Measurements from ENCODE around the gene PHACTR1. TPM values are rescaled to one million over a fixed set of nuclear protein-coding genes. Genes with fewer than 3 reads are reported as not detected.

PHACTR1 gene
- total and polyA plus RNA-seq, 12 donors: 0.77 to 16.0 (median 3.5) TPM

DNA sequence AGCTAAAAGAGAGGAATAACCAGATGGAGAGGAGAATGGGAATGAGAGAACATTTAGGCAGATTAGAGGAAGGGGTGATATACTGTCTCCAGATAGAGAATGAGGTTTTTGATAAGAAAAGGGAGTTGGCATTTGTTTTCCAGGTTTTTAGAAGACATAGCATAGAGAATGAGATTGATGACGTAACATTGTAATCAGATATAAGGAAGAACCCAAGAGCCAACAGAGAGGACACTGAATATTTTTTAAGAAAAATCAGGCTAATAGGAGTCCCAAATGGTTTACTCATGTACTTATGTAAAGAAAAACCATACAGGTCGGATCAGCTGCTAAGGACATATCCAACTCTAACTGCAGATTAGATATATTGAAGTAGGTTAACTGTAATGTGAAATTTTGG lies 498.8 kb downstream of the PHACTR1 start:
- H3K4me3 ChIP-seq: no peak overlapping the region
- no peak for DNase-seq
- no peaks in the 10 kb centered on the region for H3K9me3 ChIP-seq (replicated peaks in 1 of 3)
- H3K36me3 ChIP-seq (replicated peaks in 1 of 2): no peaks in the 10 kb centered on the region
- no peaks in the 10 kb centered on the region for H3K27me3 ChIP-seq
- intact Hi-C loops (cut with DNase I): no loop called here
- WGBS, 4 donors: 83 to 94% (median 85%) methylated on average over 2 of the region's 2 CpGs
- no peak for TF ChIP-seq CTCF (IDR thresholded peaks at IDR 0.05)
- TF ChIP-seq POLR2A (IDR thresholded peaks at IDR 0.05): no peak
- H3K4me1 ChIP-seq (replicated peaks in 1 of 2): peaks cover 0 to 6% of the 10 kb centered on the region in 2 donors
- H3K27ac ChIP-seq: no peak overlapping the region

DNA sequence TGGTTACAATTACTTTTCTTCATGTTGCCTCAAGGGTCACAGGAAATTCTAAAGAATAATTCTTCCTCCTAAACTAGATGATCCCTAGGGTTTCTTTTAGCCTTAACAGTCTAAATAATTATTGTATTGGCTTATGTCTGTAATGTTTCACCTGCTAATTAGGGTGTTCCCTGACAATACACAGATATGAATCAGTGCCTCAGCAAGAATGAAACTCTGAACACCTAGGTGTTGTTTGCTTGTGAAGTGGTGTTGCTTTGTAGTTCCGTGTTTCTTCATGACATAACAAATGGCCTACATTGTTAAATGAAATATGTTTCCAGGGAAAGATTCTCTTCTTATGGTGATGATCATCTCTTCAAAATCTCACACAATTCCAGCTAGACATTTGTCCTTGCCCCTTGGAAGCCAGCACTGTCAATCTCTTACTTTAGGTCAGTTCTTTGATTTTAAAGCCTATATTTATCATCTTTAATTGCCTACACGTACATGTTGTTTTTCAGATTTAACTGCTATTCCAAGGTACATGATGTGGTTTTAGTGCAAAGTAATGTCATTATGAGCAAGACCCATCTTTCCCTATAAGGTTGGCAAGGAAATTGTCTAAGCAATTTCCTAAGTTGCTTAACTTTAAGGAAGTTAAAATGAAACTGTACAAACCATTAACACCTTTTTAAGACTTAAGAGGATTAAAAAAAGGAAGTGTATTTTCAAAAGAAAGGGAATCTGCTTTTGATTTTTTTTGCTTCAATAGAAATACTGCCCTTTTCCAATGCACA lies 499.9 kb downstream of the PHACTR1 start:
- WGBS, 4 donors: 55 to 65% (median 61%) methylated on average over 2 of the region's 2 CpGs
- no peak overlapping the region for H3K4me3 ChIP-seq
- no peaks in the 10 kb centered on the region for H3K27me3 ChIP-seq
- peaks cover 0 to 6% of the 10 kb centered on the region in 2 donors for H3K4me1 ChIP-seq (replicated peaks in 1 of 2)
- DNase-seq: no peak
- no peaks in the 10 kb centered on the region for H3K9me3 ChIP-seq (replicated peaks in 1 of 3)
- no peak for TF ChIP-seq CTCF (IDR thresholded peaks at IDR 0.05)
- TF ChIP-seq POLR2A (IDR thresholded peaks at IDR 0.05): no peak
- intact Hi-C loops (cut with DNase I): no loop called here
- H3K36me3 ChIP-seq (replicated peaks in 1 of 2): no peaks in the 10 kb centered on the region
- no peak overlapping the region for H3K27ac ChIP-seq

- TF ChIP-seq POLR2A (IDR thresholded peaks at IDR 0.05) (no peak), CTCF (IDR thresholded peaks at IDR 0.05) (no peak)
- 57 to 70% (median 61%) methylated on average over 4 of the region's 4 CpGs for WGBS, 4 donors
- Histone ChIP-seq H3K36me3 (replicated peaks in 1 of 2) (no peaks in the 10 kb centered on the region), H3K4me1 (replicated peaks in 1 of 2) (peaks cover 0 to 6% of the 10 kb centered on the region in 2 donors), H3K4me3 (no peak overlapping the region), H3K27ac (no peak overlapping the region), H3K9me3 (replicated peaks in 1 of 3) (no peaks in the 10 kb centered on the region), H3K27me3 (no peaks in the 10 kb centered on the region)
- intact Hi-C loops (cut with DNase I): no loop called here
- DNase-seq: no peak
Observed at GRCh38 chr6:13217206-13217905, 500.8 kb downstream of the PHACTR1 start.

DNA sequence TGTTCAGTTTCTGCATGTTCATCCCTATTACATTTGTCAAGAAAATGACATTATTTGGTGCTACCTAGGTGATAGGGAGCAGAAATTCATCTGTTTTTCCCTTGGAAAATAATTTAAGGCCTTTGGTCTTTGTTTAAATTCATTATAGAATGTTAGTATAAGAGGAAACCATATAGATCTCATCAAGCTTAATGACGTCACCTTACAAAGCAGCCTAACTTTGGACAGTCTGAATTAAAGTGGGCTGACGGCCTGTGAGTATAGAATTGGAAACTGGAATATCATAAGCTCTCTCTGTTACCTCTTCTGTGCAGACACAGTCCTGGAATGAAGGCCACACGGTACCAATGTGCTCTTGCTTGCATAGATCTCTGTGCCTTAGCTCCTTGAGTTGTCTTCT lies 503.7 kb downstream of the PHACTR1 start:
- no peak overlapping the region for H3K4me3 ChIP-seq
- DNase-seq: no peak
- intact Hi-C loops (cut with DNase I): no loop called here
- no peaks in the 10 kb centered on the region for H3K9me3 ChIP-seq (replicated peaks in 1 of 3)
- peaks cover 0 to 6% of the 10 kb centered on the region in 2 donors for H3K4me1 ChIP-seq (replicated peaks in 1 of 2)
- H3K27ac ChIP-seq: no peak overlapping the region
- no peaks in the 10 kb centered on the region for H3K27me3 ChIP-seq
- WGBS, 4 donors: 86 to 97% (median 88%) methylated on average over 3 of the region's 3 CpGs
- TF ChIP-seq CTCF (IDR thresholded peaks at IDR 0.05): no peak
- no peak for TF ChIP-seq POLR2A (IDR thresholded peaks at IDR 0.05)
- H3K36me3 ChIP-seq (replicated peaks in 1 of 2): no peaks in the 10 kb centered on the region
